ENCODE data around the gene MYH14.
A peak's percentile ranks its signal among the peaks of the same experiment; 100 is the strongest.
"Not testable (repeated sequence)": the region's sequence is repeated elsewhere in the genome, so short reads cannot be mapped to it uniquely, and the experiment has no call there.

MYH14 gene

DNA sequence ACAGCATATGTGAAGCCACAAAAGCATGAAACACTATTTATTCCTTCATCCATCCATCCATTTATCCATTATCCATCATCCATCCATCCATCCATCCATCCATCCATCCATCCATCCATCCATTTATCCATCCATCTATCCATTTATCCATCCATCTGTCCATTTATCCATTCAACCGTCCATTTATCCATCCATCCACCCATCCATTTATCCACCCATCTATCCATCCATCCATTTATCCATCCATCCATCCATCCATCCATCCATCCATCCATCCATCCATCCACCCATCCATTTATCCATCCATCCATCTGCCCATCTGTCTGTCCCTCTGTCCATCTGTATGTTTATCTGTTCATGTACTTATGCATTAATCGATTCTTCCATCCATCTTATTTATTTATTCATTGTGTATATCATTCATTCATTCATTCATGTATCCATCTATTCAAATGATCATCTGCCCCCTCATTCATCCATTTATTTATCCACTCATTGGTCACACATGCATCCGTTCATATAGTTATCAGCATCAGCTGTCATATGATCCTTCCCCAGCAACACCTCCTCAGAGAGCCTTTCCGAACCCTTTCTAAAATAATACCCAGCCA, 7.0 kb upstream of the MYH14 start:
- DNase-seq = no peak

DNA sequence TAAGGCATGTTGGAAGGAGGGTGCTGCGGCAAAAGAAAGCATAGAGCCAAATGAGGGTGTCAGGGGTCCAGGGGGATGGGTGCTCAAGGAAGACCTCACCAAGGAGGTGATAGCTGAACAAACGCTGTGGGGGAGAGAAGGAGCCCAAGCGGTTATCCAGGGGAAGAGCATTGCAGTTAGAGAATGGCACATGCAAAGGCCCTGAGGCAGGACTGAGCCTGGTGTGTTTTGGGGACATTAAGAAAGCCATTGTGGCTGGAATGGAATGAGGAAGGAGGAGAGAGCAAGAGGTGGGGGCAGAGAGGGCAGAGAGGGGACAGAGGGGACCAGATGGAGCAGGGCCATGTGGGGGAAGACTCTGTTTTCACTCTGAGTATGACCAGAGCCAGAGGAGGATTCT, 6.1 kb upstream of the MYH14 start:
- DNase-seq = no peak

GRCh38 chr19:50198431-50199258, 4.8 kb upstream of the MYH14 start:
- no peak for DNase-seq

DNA sequence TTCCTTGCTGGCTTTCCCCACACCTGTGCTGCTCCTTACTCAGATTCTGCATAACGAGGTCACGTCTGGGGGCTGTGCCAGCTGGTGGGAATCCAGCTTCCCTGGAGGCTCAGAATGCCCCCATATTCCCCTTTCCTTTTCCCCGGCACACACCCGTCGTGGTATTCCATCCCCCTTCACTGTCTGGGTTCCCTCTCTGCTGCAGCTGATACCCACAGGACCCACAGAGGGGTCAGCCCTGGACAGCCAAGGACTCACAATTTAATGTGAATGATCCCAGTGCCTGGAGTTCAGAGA, 4.2 kb upstream of the MYH14 start:
- DNase-seq = no peak

DNA sequence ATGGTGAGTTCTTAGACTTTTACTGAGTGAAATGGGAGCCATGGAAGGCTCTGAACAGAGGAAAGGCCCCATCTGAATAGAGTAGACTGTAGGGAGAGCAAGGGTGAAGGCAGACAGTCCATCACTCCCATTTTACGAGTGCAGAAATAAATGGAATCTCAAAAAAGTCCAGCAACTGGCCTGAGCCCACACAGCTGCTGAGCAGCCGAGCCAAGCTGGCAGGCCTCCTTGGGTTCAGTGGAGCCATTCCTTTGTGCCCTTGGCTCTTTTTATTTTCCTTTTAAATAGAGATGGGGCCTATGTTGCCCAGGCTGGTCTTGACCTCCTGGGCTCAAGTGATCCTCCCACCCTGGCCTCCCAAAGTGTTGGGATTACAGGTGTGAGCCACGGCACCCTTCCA, 1.0 kb upstream of the MYH14 start:
- DNase-seq = no peak

- DNase-seq = no peak
Observed at GRCh38 chr19:50202962-50203280, 501 bp upstream of the MYH14 start.

DNA sequence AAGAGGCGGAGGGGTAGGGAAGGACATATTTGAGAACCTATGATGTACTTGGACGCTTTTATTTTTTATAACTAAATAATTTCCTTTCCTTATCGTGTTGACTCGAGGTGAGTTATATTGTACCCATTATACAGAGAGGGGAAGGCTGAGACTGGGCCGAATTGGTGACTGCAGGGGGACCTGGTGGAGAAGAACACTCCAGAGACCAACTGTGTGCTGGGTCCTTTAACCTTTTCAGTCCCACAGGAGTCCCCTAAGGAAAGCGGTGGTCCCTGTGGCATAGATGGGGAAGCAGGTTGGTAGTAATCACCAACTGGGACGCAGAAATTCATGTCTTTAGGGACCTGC, 633 bp downstream of the MYH14 start:
- no peak for DNase-seq

DNA sequence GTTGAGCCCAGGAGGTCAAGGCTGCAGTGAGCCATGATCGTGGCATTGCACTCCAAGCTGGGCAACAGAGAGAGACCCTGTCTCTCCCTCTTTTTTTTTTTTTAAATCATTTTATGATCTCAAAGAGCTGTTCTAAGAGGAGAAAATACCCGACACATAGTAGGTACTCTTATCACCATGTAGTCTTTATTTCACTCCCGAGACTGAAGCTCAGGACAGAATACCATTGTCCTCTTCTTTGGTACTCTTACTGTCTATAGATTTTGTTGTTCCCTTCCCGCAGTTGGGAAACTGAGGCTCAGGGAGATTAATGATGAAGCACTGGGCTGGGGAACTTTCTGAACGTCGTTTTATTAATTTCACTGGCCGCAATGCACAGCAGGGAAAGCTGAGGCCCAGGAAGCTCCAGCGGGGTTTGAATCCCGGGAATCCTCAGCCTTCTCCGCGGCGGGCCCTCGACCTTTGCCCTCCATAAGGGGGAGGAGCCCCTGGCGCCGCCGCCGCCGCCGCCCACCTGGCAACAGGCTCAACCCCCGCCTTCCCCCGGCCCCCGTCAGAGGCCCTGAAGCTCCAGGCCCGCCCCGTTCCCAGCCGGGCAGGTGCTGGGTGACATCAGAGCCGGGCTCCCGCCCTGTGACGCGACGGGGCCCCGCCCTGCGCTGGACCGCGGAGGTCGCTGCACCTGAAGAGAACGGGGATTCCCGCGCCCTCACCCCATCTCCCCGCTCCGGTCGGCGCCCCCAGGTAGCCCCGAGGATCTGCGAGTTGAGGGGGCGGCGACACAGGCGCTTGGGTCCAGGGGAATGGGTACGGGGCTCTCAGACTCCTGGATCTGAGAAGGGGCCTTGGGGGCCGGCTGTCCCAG, 1.6 kb downstream of the MYH14 start:
- DNase-seq = peak; percentile 54 to 86 (median 85)

GRCh38 chr19:50205681-50206138, 2.3 kb downstream of the MYH14 start:
- DNase-seq = peak; percentile 46 to 88 (median 77)

- no peak for DNase-seq
Observed at GRCh38 chr19:50206191-50206590, 2.8 kb downstream of the MYH14 start.

- no peak for DNase-seq
Observed at GRCh38 chr19:50207730-50208129, 4.3 kb downstream of the MYH14 start.

GRCh38 chr19:50209131-50209530, 5.7 kb downstream of the MYH14 start:
- DNase-seq = no peak

DNA sequence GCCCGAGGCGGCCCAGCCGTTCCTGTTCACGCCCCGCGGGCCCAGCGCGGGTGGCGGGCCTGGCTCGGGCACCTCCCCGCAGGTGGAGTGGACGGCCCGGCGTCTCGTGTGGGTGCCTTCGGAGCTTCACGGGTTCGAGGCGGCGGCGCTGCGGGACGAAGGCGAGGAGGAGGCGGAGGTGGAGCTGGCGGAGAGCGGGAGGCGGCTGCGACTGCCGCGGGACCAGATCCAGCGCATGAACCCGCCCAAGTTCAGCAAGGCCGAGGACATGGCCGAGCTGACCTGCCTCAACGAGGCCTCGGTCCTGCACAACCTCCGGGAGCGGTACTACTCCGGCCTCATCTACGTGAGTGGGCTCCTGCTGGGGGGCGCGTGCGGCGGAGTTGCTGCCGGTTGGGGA, 7.0 kb downstream of the MYH14 start:
- DNase-seq = no peak

DNA sequence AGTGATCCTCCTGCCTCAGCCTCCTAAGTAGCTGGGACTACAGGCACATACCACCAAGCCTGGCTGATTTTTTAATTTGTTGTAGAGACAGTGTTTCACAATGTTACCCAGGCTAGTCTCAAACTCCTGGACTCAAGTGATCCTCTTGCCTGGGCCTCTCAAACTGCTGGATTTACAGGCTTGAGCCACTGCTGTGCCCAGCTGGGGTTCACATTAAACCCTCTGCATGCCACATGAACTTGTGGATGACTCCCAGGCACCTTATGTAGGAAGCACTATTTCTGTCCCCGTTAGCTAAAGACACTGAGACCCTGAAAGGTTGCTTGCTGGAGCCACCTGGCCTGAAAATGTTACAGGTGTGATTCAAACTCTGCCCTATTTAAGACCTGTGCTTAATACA, 10.5 kb downstream of the MYH14 start:
- DNase-seq = no peak

GRCh38 chr19:50214699-50215543, 11.5 kb downstream of the MYH14 start:
- DNase-seq = peak in 2 of 3 experiments; percentile 63 to 84

DNA sequence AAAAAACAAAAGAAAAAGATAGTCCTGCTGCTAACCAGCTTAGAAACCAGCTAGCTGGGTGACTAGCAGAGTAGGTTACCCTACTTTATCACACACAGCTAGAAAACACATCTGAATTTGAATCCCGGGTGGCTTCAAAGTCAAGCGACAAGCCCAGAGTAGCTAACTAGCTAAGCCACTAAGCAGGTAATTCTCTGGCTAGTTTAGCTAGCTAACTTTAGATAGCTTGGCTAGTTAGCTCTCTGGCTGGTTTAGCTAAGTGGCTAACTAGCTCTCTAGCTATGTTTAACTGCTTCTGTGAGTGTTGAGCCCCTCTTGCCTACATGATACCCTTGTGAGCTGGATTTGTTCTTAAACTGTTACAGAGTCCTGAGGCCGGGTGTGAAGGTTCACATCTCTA, 12.4 kb downstream of the MYH14 start:
- no peak for DNase-seq

- DNase-seq = no peak
Observed at GRCh38 chr19:50221087-50221486, 17.7 kb downstream of the MYH14 start.

- DNase-seq = no peak
Observed at GRCh38 chr19:50222691-50223438, 19.4 kb downstream of the MYH14 start.

DNA sequence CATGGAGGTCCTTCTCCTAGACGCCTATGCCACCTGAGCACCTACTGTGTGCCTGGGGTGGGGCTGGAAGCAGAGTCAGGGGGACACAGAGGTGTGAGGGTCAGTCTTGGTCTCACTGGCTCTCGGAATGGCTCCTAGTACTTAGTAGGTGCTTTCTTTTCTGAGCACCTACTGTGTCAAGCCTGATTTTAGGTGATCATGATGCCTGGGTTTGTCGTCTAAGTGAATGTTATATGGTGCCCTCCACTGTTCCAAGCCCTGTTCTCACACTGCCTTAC, 20.0 kb downstream of the MYH14 start:
- DNase-seq = no peak

- no peak for DNase-seq
Observed at GRCh38 chr19:50224986-50225747, 21.7 kb downstream of the MYH14 start.

- no peak for DNase-seq
Observed at GRCh38 chr19:50226536-50226935, 23.1 kb downstream of the MYH14 start.

DNA sequence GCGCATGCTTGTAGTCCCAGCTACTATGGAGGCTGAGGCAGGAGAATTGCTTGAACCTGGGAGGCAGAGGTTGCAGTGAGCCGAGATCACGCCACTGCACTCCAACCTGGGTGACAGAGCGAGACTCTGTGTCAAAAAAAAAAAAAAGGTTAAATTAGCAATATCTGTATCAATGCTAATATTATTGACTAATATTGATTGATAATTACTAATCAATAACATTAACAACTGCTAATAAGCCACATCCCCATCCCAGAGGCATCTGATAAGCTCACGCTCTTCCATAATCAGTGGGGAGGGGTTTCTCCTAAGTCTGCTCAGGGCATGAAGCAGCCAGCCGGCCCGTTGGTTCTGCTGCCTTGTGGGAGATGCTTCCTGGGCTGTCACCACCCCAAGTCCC, 24.7 kb downstream of the MYH14 start:
- DNase-seq = not testable (repeated sequence)
